ENCODE results near the gene CFHR5. TPM values are rescaled to one million over a fixed set of nuclear protein-coding genes. Genes with fewer than 3 reads are reported as not detected.

CFHR5 gene
- total RNA-seq, 4 donors from 2014 or later, result not detected

- no peak overlapping the region for H3K4me3 ChIP-seq (ENCODE audit: low read depth, poor library complexity, severe bottlenecking)
- WGBS, 2 donors, result 87 to 91% methylated on average over 3 of the region's 3 CpGs
- intact Hi-C loops (cut with DNase I; ENCODE audit: low total_unique reads), result no loop called here
- TF ChIP-seq, protein P1, sequence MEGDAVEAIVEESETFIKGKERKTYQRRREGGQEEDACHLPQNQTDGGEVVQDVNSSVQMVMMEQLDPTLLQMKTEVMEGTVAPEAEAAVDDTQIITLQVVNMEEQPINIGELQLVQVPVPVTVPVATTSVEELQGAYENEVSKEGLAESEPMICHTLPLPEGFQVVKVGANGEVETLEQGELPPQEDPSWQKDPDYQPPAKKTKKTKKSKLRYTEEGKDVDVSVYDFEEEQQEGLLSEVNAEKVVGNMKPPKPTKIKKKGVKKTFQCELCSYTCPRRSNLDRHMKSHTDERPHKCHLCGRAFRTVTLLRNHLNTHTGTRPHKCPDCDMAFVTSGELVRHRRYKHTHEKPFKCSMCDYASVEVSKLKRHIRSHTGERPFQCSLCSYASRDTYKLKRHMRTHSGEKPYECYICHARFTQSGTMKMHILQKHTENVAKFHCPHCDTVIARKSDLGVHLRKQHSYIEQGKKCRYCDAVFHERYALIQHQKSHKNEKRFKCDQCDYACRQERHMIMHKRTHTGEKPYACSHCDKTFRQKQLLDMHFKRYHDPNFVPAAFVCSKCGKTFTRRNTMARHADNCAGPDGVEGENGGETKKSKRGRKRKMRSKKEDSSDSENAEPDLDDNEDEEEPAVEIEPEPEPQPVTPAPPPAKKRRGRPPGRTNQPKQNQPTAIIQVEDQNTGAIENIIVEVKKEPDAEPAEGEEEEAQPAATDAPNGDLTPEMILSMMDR (IDR thresholded peaks at IDR 0.05), result no peak
- no peak for TF ChIP-seq POLR2A (IDR thresholded peaks at IDR 0.05)
- no peak for DNase-seq (ENCODE audit: low spot score in 2 of 2)
Measured at GRCh38 chr1:197013234-197013633, 35.9 kb downstream of the CFHR5 start.

GRCh38 chr1:197016751-197017150, 39.4 kb downstream of the CFHR5 start:
- TF ChIP-seq, protein P1 (IDR thresholded peaks at IDR 0.05), result no peak
- TF ChIP-seq POLR2A (IDR thresholded peaks at IDR 0.05), result no peak
- no peak for DNase-seq (ENCODE audit: low spot score in 2 of 2)
- intact Hi-C loops (cut with DNase I; ENCODE audit: low total_unique reads), result no loop called here
- WGBS, 2 donors, result 64 to 89% methylated on average over 1 of the region's 1 CpG
- H3K4me3 ChIP-seq (ENCODE audit: low read depth, poor library complexity, severe bottlenecking), result no peak overlapping the region

DNA sequence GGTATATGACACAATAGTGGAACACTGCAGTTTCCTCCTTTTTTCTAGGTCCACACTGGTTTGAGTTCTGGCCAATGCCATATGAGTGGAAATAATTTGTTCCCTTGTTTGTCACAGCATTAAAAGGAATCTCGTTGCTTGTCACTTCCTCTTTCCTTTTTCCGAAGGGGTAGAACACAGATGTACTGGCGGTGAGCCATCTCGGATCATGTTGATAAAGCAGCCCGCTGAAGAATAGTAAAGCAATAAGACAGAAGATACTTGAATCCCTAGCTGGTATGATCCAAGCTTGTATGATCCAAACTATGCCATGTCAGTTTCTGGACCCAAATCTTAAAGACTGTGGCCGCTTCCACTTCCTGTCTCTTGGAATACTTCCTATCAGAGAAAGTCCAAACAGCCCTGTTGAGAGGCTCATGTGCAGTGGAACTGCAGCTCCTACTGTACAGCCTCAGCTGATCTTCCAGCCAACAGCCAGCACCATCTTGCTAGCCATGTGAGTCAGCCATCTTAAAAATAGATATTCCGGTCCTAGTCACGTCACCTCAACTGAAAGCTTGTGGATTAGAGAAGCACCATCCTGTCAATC, 40.3 kb downstream of the CFHR5 start:
- no peak for DNase-seq (ENCODE audit: low spot score in 2 of 2)
- no peak overlapping the region for H3K4me3 ChIP-seq (ENCODE audit: low read depth, poor library complexity, severe bottlenecking)
- 61 to 70% methylated on average over 8 of the region's 8 CpGs for WGBS, 2 donors
- intact Hi-C loops (cut with DNase I; ENCODE audit: low total_unique reads), result no loop called here
- no peak for TF ChIP-seq POLR2A (IDR thresholded peaks at IDR 0.05)
- TF ChIP-seq, protein P1 (IDR thresholded peaks at IDR 0.05), result no peak

DNA sequence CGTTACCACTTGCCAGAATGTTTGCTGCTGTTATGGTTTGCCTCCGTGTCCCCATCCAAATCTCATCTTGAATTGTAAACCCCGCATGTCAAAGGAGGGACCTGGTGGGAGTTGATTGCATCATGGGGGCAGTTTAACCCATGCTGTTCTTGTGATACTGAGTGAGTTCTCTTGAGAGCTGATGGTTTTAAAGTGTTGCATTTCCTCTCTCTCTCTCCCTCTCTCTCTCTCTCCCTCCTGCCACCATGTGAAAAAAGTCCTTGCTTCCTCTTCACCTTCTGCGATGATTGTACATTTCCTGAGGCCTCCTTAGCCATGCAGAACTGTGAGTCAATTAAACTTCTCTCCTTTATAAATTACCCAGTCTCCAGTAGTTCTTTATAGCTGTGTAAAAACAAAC, 44.4 kb downstream of the CFHR5 start:
- no peak for TF ChIP-seq POLR2A (IDR thresholded peaks at IDR 0.05)
- TF ChIP-seq, protein P1 (IDR thresholded peaks at IDR 0.05), result no peak
- intact Hi-C loops (cut with DNase I; ENCODE audit: low total_unique reads), result no loop called here
- 40 to 53% methylated on average over 4 of the region's 4 CpGs for WGBS, 2 donors
- H3K4me3 ChIP-seq (ENCODE audit: low read depth, poor library complexity, severe bottlenecking), result no peak overlapping the region
- DNase-seq (ENCODE audit: low spot score in 2 of 2), result no peak

DNA sequence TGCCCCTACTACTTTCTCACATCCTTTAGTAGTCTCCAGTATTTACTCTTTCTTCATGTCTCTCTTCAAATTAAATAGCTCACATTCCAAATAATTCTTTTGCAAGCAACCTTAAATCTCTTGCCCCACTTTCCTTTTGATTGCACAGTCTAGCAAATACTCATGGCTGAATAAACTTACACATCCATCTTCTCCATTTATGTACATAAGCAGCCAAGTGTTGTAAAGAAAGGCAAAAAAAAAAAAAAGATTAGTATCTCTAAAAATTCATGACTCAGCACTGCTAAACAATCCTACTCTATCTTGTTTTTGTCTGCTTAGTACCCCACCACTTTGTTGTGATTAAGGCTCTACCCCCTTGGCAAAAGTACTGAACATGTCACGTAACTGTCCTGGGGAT, 47.1 kb downstream of the CFHR5 start:
- DNase-seq (ENCODE audit: low spot score in 2 of 2), result no peak
- intact Hi-C loops (cut with DNase I; ENCODE audit: low total_unique reads), result no loop called here
- WGBS, 2 donors, result 32 to 66% methylated on average over 1 of the region's 1 CpG
- TF ChIP-seq, protein P1 (IDR thresholded peaks at IDR 0.05), result no peak
- no peak for TF ChIP-seq POLR2A (IDR thresholded peaks at IDR 0.05)
- H3K4me3 ChIP-seq (ENCODE audit: low read depth, poor library complexity, severe bottlenecking), result no peak overlapping the region

GRCh38 chr1:197027359-197027758, 50.0 kb downstream of the CFHR5 start:
- WGBS, 2 donors, result 86 to 89% methylated on average over 6 of the region's 6 CpGs
- TF ChIP-seq, protein P1 (IDR thresholded peaks at IDR 0.05), result no peak
- no peak for TF ChIP-seq POLR2A (IDR thresholded peaks at IDR 0.05)
- intact Hi-C loops (cut with DNase I; ENCODE audit: low total_unique reads), result no loop called here

More at GRCh38 chr1:197027359-197027758, 50.0 kb downstream of the CFHR5 start:
- H3K4me3 ChIP-seq (ENCODE audit: low read depth, poor library complexity, severe bottlenecking), result no peak overlapping the region
- DNase-seq (ENCODE audit: low spot score in 2 of 2), result no peak
